NCI-H2171 (cell line): ENCODE results near the gene HUWE1.

Experiments used
- DNase-seq: peaks from one replicate; lab custom pipeline; 2025; lab: John Stamatoyannopoulos, UW

HUWE1 gene

GRCh38 chrX:53684415-53685192, 1.9 kb downstream of the HUWE1 start:
- DNase-seq: no peak

GRCh38 chrX:53683556-53684414, 2.7 kb downstream of the HUWE1 start:
- DNase-seq: peak; percentile 96

GRCh38 chrX:53682885-53683555, 3.5 kb downstream of the HUWE1 start:
- peak; percentile 11 for DNase-seq

GRCh38 chrX:53681661-53682060, 4.9 kb downstream of the HUWE1 start:
- no peak for DNase-seq

GRCh38 chrX:53678667-53679066, 7.9 kb downstream of the HUWE1 start:
- DNase-seq: no peak

GRCh38 chrX:53677286-53677685, 9.2 kb downstream of the HUWE1 start:
- no peak for DNase-seq

GRCh38 chrX:53674581-53674980, 11.9 kb downstream of the HUWE1 start:
- DNase-seq: no peak

- DNase-seq: no peak
These were observed 17.3 kb downstream of the HUWE1 start for GRCh38 chrX:53669258-53669657.

- no peak for DNase-seq
These were observed 20.3 kb downstream of the HUWE1 start for GRCh38 chrX:53666171-53666570.

GRCh38 chrX:53660004-53660403, 26.5 kb downstream of the HUWE1 start:
- DNase-seq: no peak

GRCh38 chrX:53659039-53659438, 27.5 kb downstream of the HUWE1 start:
- DNase-seq: no peak

- no peak for DNase-seq
These were observed 29.7 kb downstream of the HUWE1 start for GRCh38 chrX:53656845-53657244.

GRCh38 chrX:53654376-53654775, 32.1 kb downstream of the HUWE1 start:
- no peak for DNase-seq

- DNase-seq: no peak
These were observed 41.8 kb downstream of the HUWE1 start for GRCh38 chrX:53644751-53645150.

GRCh38 chrX:53642337-53642736, 44.2 kb downstream of the HUWE1 start:
- DNase-seq: no peak

GRCh38 chrX:53639257-53639656, 47.3 kb downstream of the HUWE1 start:
- DNase-seq: no peak

- DNase-seq: no peak
These were observed 49.0 kb downstream of the HUWE1 start for GRCh38 chrX:53637479-53637878.

- no peak for DNase-seq
These were observed 55.4 kb downstream of the HUWE1 start for GRCh38 chrX:53631156-53631555.

- no peak for DNase-seq
These were observed 56.3 kb downstream of the HUWE1 start for GRCh38 chrX:53630261-53630660.

- DNase-seq: no peak
These were observed 64.1 kb downstream of the HUWE1 start for GRCh38 chrX:53622431-53622830.

GRCh38 chrX:53621418-53621986, 65.0 kb downstream of the HUWE1 start:
- no peak for DNase-seq

GRCh38 chrX:53616946-53617345, 69.6 kb downstream of the HUWE1 start:
- no peak for DNase-seq
